HCT116 (cell line): Measurements from ENCODE around the gene BNC2. TPM values are rescaled to one million over a fixed set of nuclear protein-coding genes. Genes with fewer than 3 reads are reported as not detected.

Experiments used
- ATAC-seq: fragments of 200-7000 bp; cut with Tn5 transposase; 2 replicates; pipeline ENCODE4 v1.9.1; 2020; ENCODE audit warnings: mild to moderate bottlenecking, moderate library complexity
- BruUV-seq: library from RNA; stranded (reverse); fragments of 400-500 nt; replicated peaks from 2 replicates; lab custom pipeline; 2021; lab: Mats Ljungman, UMichigan
- CTCF ChIA-PET: fragments of 300-600 bp; sonication (Branson Sonifier 250); formaldehyde crosslinking; loops from one replicate; lab custom pipeline; 2021; ENCODE audit warnings: antibody characterized with exemption; lab: Charles Lee
- POLR2A ChIA-PET: fragments of 300-600, 350-600 bp; sonication (Branson Sonifier 250); formaldehyde crosslinking; loops from one replicate; lab custom pipeline; 2021; ENCODE audit warnings: antibody characterized with exemption; lab: Charles Lee
- RAD21 ChIA-PET, 2 experiments: fragments of 300-600 bp; sonication (Branson Sonifier 250); formaldehyde crosslinking; loops; one replicate each; lab custom pipeline; 2023; ENCODE audit warnings: low total read pairs in 2 of 2; ENCODE audit not compliant: uncharacterized antibody in 2 of 2, unreplicated experiment in 2 of 2, low non-redundant PET in 1 of 2; lab: Charles Lee
- DNase-seq: peaks from one replicate; pipeline ENCODE4 v3.0.0-alpha.2; 2010; ENCODE audit warnings: low read depth, low spot score
- H2AFZ ChIP-seq: fragments of 200-600 bp; shearing (Covaris generic), sonication (generic); 2 replicates; pipeline ENCODE4 v1.6.1; 2017; ENCODE audit warnings: low read depth, mixed run types, mixed read lengths, antibody characterized with exemption, low read length; ENCODE audit not compliant: poor library complexity, severe bottlenecking
- H3K27ac ChIP-seq: 2 replicates; pipeline ENCODE4 v1.5.1; 2012; ENCODE audit warnings: low read depth, low read length
- H3K27me3 ChIP-seq: fragments of 200-600 bp; sonication (generic); 2 replicates; pipeline ENCODE4 v1.6.1; 2016; ENCODE audit warnings: mixed run types, low read length, mixed read lengths; ENCODE audit not compliant: insufficient read depth
- H3K36me3 ChIP-seq, 2 experiments: fragments of 200-500 bp in 1 of 2; fragments of 200-600 bp in 1 of 2; sonication (Bioruptor generic) in 1 of 2; sonication (generic) in 1 of 2; 2 replicates each; pipeline versions ENCODE4 v1.5.1 to v1.6.1; 2014 to 2016; ENCODE audit warnings: low read length in 2 of 2, inconsistent platforms in 1 of 2, mixed read lengths in 1 of 2, mixed run types in 1 of 2; ENCODE audit not compliant: insufficient read depth in 2 of 2, control insufficient read depth in 1 of 2
- H3K4me1 ChIP-seq, 2 experiments: fragments of 200-600 bp in 1 of 2; sonication (generic) in 1 of 2; 2 replicates each; pipeline versions ENCODE4 v1.5.1 to v1.6.1; 2012 to 2017; ENCODE audit warnings: low read length in 2 of 2, inconsistent platforms in 1 of 2, mild to moderate bottlenecking in 1 of 2, mixed read lengths in 1 of 2, mixed run types in 1 of 2, moderate library complexity in 1 of 2; ENCODE audit not compliant: insufficient read depth in 2 of 2, control insufficient read depth in 1 of 2
- H3K4me2 ChIP-seq: fragments of 200-600 bp; sonication (generic); 2 replicates; pipeline ENCODE4 v1.6.1; 2017; ENCODE audit warnings: mixed run types, low read length, mixed read lengths
- H3K4me3 ChIP-seq, 2 experiments: fragments of 200-600 bp in 1 of 2; sonication (generic) in 1 of 2; replicated peaks in 1 of 2; 2 replicates each; pipeline ENCODE4 v1.5.1; 2011 to 2016; ENCODE audit warnings: low read length in 2 of 2, control low read depth in 1 of 2, low read depth in 1 of 2, mild to moderate bottlenecking in 1 of 2, mixed read lengths in 1 of 2, mixed run types in 1 of 2
- H3K79me2 ChIP-seq: fragments of 200-600 bp; sonication (generic); 2 replicates; pipeline ENCODE4 v1.6.1; 2017; ENCODE audit warnings: mild to moderate bottlenecking, mixed run types, low read length, moderate library complexity, mixed read lengths; ENCODE audit not compliant: insufficient read depth
- H3K9ac ChIP-seq: fragments of 200-600 bp; sonication (generic); 2 replicates; pipeline ENCODE4 v1.6.1; 2016; ENCODE audit warnings: low read length, mixed read lengths
- H3K9me2 ChIP-seq: fragments of 200-600 bp; sonication (generic), shearing (Covaris generic); 2 replicates; pipeline ENCODE4 v1.6.1; 2017; ENCODE audit warnings: mixed run types, mild to moderate bottlenecking, moderate library complexity; ENCODE audit not compliant: insufficient read depth
- H3K9me3 ChIP-seq, 2 experiments: fragments of 200-500 bp in 1 of 2; fragments of 200-600 bp in 1 of 2; sonication (Bioruptor generic) in 1 of 2; sonication (generic) in 1 of 2; 2 replicates each; pipeline ENCODE4 v1.6.1; 2014 to 2017; ENCODE audit warnings: low read length in 2 of 2, mixed read lengths in 2 of 2, inconsistent platforms in 1 of 2, low read depth in 1 of 2, mild to moderate bottlenecking in 1 of 2, mixed run types in 1 of 2, moderate library complexity in 1 of 2; ENCODE audit not compliant: control insufficient read depth in 1 of 2, insufficient read depth in 1 of 2
- H4K20me1 ChIP-seq: fragments of 200-600 bp; sonication (generic), shearing (Covaris generic); 2 replicates; pipeline ENCODE4 v1.6.1; 2017; ENCODE audit warnings: mixed run types, mild to moderate bottlenecking, moderate library complexity; ENCODE audit not compliant: insufficient read depth
- CTCF ChIP-seq, 3 experiments: fragments of 200-600 bp in 1 of 3; sonication (generic) in 1 of 3; IDR thresholded peaks in 2 of 3; conservative IDR thresholded peaks in 1 of 3; 2 replicates each; pipeline ENCODE4 v1.5.1; 2012 to 2017; ENCODE audit warnings: low read depth in 2 of 3, low read length in 2 of 3, antibody characterized with exemption in 1 of 3, borderline replicate concordance in 1 of 3, control low read depth in 1 of 3, mild to moderate bottlenecking in 1 of 3, mixed read lengths in 1 of 3, mixed run types in 1 of 3, moderate library complexity in 1 of 3; ENCODE audit not compliant: insufficient read depth in 1 of 3
- EGR1 ChIP-seq: IDR thresholded peaks from 2 replicates; pipeline ENCODE4 v1.6.1; 2012; ENCODE audit warnings: low read depth
- ELF1 ChIP-seq: IDR thresholded peaks from 2 replicates; pipeline ENCODE4 v1.6.1; 2012; ENCODE audit warnings: low read depth, borderline replicate concordance
- EZH2 ChIP-seq: fragments of 200-600 bp; sonication (generic); IDR thresholded peaks from 2 replicates; pipeline ENCODE4 v1.6.1; 2017; ENCODE audit warnings: antibody characterized with exemption, mixed run types
- EZH2phosphoT487 ChIP-seq: fragments of 200-600 bp; IDR thresholded peaks from 2 replicates; pipeline ENCODE4 v1.6.1; 2018; ENCODE audit warnings: antibody characterized with exemption, borderline replicate concordance
- MAX ChIP-seq: IDR thresholded peaks from 2 replicates; pipeline ENCODE4 v1.6.1; 2012
- POLR2A ChIP-seq: IDR thresholded peaks from 2 replicates; pipeline ENCODE4 v1.7.0; 2011; ENCODE audit warnings: borderline replicate concordance; ENCODE audit not compliant: insufficient read depth, insufficient read length; ENCODE audit errors: extremely low read depth
- POLR2AphosphoS5 ChIP-seq: IDR thresholded peaks from 2 replicates; pipeline ENCODE4 v1.6.1; 2011; ENCODE audit warnings: mild to moderate bottlenecking, low read depth, low read length, moderate library complexity
- RAD21 ChIP-seq: IDR thresholded peaks from 2 replicates; pipeline ENCODE4 v1.6.1; 2012; ENCODE audit warnings: low read depth, mild to moderate bottlenecking
- SIN3A ChIP-seq: IDR thresholded peaks from 2 replicates; pipeline ENCODE4 v1.6.1; 2012; ENCODE audit warnings: low read depth
- TCF7L2 ChIP-seq: IDR thresholded peaks from 2 replicates; pipeline ENCODE4 v1.7.0; 2011; ENCODE audit warnings: borderline replicate concordance, inconsistent platforms; ENCODE audit not compliant: insufficient read depth, insufficient read length; ENCODE audit errors: extremely low read depth
- ZBTB33 ChIP-seq: IDR thresholded peaks from 2 replicates; pipeline ENCODE4 v1.6.1; 2011; ENCODE audit warnings: mild to moderate bottlenecking, low read length, moderate library complexity; ENCODE audit not compliant: insufficient replicate concordance; ENCODE audit errors: extremely low read depth
- ZNF274 ChIP-seq: fragments of 200-500 bp; sonication (Bioruptor generic); IDR thresholded peaks from 2 replicates; pipeline ENCODE4 v1.6.1; 2014; ENCODE audit warnings: mild to moderate bottlenecking, low read depth, low read length, inconsistent platforms
- intact Hi-C: fragments of 100-400 bp; cut with micrococcal nuclease; formaldehyde crosslinking; loops from 2 replicates; pipeline ENCODE4 v1.10.0; 2022
- total RNA-seq: library from RNA; stranded (reverse); gene quantifications from one replicate; pipeline ENCODE4 v1.2.1, GENCODE V29; 2021; ENCODE audit not compliant: unreplicated experiment

The BNC2 gene
- total RNA-seq, 1 experiment from 2014 or later: 0.37 TPM

- no peak overlapping the region for H3K4me3 ChIP-seq
- no peaks in the 10 kb centered on the region; a peak in 1 of 4 replicates for H3K9me3 ChIP-seq
- H3K9me2 ChIP-seq: no peaks in the 10 kb centered on the region
- ChIA-PET POLR2A (no interaction called here), CTCF (no interaction called here)
- H4K20me1 ChIP-seq: no peaks in the 10 kb centered on the region
- H3K9ac ChIP-seq: no peak overlapping the region
- intact Hi-C loops: no loop called here
- H3K4me2 ChIP-seq: no peak overlapping the region
- no peak overlapping the region for H3K27ac ChIP-seq
- no peak overlapping the region for H2AFZ ChIP-seq
- no peak for TF ChIP-seq MAX
- no peak for TF ChIP-seq EZH2
- TF ChIP-seq, all 23 proteins: peak for 0
- Histone ChIP-seq H3K79me2 (no peaks in the 10 kb centered on the region), H3K27me3 (no peaks in the 10 kb centered on the region), H3K4me1 (no peaks in the 10 kb centered on the region), H3K36me3 (no peaks in the 10 kb centered on the region)
- no peak for ATAC-seq
- RAD21 ChIA-PET: no interaction called here
- no TSS peak for BruUV-seq
- no peak for DNase-seq
These were observed 44.8 kb upstream of the BNC2 start for GRCh38 chr9:16915126-16915831.

GRCh38 chr9:16912197-16912596 is 41.7 kb upstream of the BNC2 start:
- no peaks in the 10 kb centered on the region for H3K36me3 ChIP-seq
- H2AFZ ChIP-seq: no peak overlapping the region
- H3K9ac ChIP-seq: no peak overlapping the region
- no peaks in the 10 kb centered on the region for H4K20me1 ChIP-seq
- H3K4me3 ChIP-seq: no peak overlapping the region
- intact Hi-C loops: no loop called here
- POLR2A ChIA-PET: no interaction called here
- H3K79me2 ChIP-seq: no peaks in the 10 kb centered on the region
- H3K9me3 ChIP-seq: no peaks in the 10 kb centered on the region
- no peaks in the 10 kb centered on the region for H3K9me2 ChIP-seq
- ATAC-seq (no peak), DNase-seq (no peak)
- BruUV-seq: no TSS peak
- RAD21 ChIA-PET: no interaction called here
- CTCF ChIA-PET: no interaction called here
- H3K4me2 ChIP-seq: no peak overlapping the region
- no peak overlapping the region for H3K27ac ChIP-seq
- no peaks in the 10 kb centered on the region for H3K4me1 ChIP-seq
- H3K27me3 ChIP-seq: no peaks in the 10 kb centered on the region
- no peak for TF ChIP-seq ZBTB33
- no peak for TF ChIP-seq POLR2AphosphoS5
- no peak for TF ChIP-seq EZH2phosphoT487
- no peak for TF ChIP-seq ELF1
- no peak for TF ChIP-seq CTCF (IDR thresholded peaks at IDR 0.05 in 2 of 3, conservative IDR thresholded peaks at IDR 0.05 in 1 of 3; ENCODE audit: borderline replicate concordance in 1 of 3, insufficient read depth in 1 of 3, low read depth in 2 of 3, low read length in 2 of 3)
- TF ChIP-seq SIN3A: no peak
- no peak for TF ChIP-seq EGR1
- TF ChIP-seq RAD21: no peak
- no peak for TF ChIP-seq POLR2A
- no peak for TF ChIP-seq ZNF274
- no peak for TF ChIP-seq TCF7L2
